DMS 273 treated with DMSO at 0.1 percent for 48 hours (cell line): Measurements from ENCODE around the gene STK32C.
"Not testable (repeated sequence)": the region's sequence is repeated elsewhere in the genome, so short reads cannot be mapped to it uniquely, and the experiment has no call there.

ENCODE experiments used
- DNase-seq: peaks from one replicate; lab custom pipeline; 2025; lab: John Stamatoyannopoulos, UW

The STK32C gene

DNA sequence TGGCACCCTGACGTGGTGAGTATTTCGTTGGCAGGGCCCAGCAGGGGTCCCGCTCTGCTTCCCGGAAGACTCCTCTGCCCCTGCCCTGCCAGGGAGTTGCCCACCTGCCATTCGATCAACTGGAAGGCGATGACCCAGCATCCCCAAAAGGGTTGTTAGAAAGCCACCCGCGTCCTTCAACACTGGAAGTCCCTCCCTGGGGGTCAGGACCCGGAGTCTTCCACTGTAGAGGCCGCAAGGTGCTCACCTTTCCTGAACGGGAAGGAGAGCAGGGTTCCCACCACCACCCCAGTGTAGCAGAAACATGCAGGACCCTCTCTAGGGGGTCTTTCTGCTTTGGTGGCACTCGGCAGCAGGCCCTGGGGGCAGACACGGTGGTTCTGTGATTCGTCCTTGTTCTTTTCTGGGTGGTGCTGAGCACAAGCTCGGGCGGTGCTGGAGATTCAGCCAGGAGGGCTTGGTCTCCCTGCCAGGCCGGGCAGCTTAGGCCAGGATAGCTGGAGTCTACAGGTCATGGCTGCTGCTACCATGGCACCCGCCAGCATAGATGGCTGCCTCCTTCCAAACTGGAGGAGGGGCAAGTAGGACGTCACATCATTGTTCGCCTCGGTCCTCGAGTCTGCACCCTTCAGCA is 140.6 kb downstream of the STK32C start:
- DNase-seq, result no peak

DNA sequence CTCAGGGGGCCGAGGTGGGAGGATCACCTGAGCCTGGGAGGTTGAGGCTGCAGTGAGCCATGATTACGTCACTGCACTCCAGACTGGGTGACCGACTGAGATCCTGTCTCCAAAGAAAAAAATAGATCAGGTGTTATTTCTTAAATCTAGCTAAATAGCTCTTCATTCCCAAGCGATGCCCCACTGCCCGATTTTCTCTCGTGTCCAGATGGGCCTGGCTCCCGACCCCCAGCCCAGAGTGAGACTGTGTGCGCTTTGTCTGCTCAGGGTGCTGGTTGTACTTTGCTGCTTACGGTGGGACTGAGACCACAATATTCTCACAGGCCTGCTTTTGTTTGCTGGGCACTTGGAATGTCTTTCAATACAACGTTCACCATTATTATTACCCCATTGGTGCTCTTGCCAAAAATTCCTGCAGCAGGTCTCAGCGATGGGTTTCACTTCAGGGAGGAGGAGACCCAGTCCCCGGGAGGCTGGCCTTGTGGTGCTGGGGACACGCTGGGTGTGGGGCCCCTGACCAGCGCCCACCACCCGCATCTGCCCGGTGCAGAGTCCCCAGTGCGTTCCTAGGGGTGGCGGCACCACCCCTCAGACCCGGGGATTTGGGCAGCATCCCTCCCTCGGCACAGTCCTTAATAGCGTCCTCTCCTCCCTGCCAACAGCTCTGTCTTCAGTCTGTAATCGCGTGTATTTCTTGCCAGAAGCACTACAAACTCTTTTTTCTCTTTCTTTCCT is 141.4 kb downstream of the STK32C start:
- DNase-seq, result no peak

DNA sequence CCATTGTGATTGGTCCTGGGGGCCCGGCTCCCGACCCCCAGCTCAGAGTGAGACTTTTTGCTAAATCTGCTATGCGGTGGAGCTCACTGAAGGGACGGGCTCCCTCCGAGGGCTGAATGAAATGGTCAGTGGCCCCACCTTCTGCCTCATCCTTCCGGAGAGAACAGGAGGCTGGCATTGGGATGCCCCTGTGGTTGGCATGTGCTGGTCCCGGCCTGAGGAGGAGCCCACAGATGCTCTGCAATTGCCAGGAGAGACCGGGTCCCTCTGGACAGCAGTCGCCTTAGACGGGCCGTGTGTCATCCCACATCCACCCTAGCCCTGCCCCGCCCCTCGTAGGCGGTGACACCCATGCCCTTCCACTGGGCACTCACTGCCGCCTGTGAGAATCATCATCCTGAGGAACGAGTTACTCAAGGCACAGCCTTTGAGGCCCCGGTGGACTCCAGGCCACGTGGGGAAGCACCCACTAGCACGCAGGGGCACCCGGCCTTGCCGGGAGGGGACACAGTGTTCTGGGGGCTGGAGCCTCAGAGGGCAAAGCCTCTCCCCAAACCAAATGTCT is 142.3 kb downstream of the STK32C start:
- DNase-seq, result no peak

DNA sequence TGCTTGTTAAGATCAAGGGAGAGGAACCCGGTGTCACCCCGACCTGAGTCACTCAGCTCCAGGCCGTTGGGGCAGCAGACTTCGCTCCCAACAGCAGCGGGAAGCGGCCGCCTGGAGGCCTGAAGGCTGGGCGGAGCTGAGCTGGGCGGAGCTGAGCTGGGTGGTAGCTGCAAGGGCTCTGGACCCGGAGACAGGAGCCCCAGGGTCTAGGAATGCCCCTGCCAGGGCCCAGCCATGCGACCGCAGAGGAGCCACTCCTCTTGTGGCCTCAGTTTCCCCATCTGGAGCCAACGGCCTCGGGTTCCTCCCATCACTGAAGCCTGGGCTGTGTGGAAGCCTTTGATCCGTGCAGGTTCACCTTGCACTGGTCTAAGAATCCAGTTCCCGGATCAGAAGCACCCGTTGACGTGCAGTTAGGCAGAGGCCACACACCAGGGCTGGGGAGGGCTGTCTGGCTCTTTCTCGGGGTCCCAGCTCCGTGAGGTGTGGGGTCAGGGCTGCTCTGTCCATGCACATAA is 142.9 kb downstream of the STK32C start:
- DNase-seq, result no peak

DNA sequence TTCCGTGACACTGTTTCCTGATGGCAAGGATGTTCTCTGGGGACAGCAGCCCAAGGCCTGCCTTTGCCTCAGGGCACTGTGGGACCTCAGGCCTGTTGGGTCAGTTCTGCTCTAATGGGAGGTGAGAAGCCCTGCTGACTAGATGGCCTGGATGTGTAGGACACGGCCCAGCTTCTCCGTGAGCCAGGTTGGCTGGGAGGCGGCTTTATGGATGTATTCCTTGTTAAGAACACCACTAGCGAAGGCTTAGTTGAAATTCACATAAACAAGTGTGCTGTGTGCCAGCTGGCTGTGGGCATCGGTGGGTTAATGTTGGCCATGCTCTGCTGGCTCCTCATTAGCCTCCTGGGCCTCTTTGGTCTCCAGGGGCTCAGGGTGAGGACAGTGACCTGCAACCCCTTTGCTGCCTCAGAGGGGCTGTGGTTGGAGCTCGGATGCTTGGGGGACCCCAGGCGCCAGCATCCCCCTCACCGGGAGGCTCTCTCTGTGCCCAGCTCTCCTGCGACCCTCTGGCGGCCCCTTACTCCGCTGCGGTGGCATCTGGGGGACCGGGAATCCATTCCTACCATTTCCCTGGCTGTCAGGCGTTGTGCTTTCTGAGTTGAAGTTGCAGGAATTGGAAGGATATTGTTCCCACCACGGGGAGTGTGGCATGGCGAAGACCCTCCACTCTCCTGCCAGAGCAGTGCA is 143.8 kb downstream of the STK32C start:
- DNase-seq, result no peak

DNA sequence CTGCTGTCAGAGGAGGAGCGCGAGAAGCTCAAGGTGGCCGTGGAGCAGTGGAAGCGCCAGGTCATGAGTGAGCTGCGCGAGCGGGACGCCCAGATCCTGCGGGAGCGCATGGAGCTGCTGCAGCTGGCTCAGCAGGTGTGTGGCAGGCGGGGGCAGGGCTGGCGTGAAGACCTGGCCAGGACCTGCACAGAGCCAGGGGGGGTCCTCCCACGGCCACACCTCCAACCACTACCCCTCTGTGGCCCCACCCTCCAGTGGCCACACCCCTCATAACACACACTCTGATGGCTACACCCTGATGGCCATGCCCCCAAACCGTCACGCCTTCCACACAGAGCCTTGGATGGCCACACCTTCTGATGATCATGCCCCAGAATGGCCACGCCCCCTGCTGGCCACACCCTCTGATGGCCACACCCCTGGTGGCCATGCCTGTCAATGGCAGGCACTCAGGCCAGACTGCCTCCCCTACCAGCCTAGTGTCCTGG is 144.4 kb downstream of the STK32C start:
- no peak for DNase-seq

DNA sequence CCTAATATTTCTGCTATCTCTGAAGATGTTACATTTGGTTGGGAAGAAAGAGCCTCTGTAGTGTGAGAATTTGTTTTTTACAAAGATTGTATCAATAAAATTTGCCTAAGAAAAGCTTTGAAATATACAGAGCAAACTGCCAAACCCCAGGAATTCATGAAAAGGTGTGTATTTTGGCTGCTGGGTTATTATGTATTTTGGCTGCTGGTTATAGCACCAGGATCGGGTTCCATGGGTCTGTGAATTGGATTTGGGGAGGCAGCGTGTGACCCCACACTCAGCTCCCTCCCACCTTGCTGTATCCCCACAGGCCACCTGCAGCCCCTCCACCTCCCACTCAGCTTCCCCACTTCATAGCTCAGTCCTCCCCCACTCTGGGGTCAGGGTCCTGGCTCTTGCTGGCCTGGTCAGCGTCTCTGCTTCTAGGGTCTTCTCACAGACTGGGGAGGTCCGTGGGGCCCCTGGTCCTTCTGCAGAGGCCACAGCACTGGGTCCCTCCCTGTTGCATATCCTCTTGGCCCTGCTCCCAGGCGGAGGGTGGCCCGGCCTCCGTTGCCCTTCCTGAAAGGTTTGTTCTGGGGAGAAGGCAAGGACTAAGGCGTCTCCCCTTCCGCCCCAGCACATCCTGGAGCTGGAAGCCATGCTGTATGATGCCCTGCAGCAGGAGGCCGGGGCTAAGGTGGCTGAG is 145.0 kb downstream of the STK32C start:
- DNase-seq, result no peak

DNA sequence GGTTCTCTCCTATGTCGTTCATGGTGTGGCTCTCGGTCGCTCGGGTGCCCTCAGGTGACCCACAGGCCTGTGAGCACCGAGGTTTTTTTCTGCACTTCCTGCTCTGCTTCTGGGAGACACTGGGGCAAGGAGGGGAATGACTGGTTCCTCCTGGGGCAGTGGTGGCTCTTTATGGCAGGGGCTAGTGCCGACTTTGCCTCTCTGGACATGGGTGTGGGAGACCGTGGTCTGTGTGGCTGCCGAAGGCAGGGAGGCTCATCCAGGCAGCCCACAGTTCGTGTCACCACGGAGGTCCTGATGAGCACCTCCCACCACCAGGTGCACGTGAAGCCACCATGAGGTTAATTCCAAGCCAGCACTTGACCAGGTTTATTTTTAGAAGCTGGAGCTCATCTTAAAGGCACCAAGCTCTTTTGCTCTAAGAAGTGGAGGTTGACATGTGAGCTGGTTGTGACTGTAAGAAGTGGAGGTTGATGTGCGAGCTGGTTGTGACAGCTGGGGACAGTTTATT is 145.7 kb downstream of the STK32C start:
- DNase-seq, result no peak

DNA sequence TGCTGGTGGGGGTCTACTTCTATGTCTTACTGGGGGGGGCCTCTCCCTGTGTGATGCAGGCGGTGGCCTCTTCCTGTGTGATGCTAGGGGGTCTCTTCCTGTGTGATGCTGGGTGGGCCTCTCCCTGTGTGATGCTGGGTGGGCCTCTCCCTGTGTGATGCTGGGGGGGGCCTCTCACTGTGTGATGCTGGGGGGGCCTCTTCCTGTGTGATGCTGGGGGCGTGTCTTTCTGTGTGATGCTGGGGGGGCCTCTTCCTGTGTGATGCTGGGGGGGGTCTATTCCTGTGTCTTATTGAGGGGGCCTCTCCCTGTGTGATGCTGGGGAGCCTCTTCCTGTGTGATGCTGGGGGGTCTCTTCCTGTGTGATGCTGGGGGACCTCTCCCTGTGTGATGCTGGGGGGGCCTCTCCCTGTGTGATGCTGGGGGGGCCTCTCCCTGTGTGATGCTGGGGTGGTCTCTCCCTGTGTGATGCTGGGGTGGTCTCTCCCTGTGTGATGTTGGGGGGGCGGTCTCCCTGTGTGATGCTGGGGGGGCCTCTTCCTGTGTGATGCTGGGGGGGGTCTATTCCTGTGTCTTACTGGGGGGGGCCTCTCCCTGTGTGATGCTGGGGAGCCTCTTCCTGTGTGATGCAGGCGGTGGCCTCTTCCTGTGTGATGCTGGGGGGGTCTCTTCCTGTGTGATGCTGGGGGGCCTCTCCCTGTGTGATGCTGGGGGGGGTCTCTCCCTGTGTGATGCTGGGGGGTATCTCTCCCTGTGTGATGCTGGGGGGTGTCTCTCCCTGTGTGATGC is 146.7 kb downstream of the STK32C start:
- DNase-seq, result not testable (repeated sequence)

DNA sequence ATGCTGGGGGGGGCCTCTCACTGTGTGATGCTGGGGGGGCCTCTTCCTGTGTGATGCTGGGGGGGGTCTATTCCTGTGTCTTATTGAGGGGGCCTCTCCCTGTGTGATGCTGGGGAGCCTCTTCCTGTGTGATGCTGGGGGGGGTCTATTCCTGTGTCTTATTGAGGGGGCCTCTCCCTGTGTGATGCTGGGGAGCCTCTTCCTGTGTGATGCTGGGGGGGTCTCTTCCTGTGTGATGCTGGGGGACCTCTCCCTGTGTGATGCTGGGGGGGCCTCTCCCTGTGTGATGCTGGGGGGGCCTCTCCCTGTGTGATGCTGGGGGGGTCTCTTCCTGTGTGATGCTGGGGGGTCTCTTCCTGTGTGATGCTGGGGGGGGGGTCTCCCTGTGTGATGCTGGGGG is 147.5 kb downstream of the STK32C start:
- DNase-seq, result not testable (repeated sequence)

DNA sequence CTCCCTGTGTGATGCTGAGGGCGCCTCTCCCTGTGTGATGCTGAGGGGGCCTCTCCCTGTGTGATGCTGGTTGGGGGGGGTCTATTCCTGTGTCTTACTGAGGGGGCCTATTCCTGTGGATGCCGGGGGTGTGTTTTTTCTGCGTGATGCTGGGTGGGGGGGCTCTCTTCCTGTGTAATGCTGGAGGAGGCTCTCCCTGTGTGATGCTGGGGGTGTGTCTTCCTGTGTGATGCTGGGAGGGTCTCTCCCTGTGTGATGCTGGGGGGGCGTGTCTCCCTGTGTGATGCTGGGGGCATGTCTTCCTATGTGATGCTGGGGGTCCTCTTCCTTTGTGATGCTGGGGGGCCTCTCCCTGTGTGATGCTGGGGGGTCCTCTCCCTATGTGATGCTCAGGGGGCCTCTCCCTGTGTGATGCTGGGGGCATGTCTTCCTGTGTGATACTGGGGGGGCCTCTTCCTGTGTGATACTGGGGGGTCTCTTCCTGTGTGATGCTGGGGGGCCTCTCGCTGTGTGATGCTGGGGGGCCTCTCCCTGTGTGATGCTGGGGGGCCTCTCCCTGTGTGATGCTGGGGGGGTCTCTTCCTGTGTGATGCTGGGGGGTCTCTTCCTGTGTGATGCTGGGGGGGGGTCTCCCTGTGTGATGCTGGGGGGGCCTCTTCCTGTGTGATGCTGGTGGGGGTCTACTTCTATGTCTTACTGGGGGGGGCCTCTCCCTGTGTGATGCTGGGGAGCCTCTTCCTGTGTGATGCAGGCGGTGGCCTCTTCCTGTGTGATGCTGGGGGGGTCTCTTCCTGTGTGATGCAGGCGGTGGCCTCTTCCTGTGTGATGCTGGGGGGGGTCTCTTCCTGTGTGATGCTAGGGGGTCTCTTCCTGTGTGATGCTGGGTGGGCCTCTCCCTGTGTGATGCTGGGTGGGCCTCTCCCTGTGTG is 148.2 kb downstream of the STK32C start:
- not testable (repeated sequence) for DNase-seq

DNA sequence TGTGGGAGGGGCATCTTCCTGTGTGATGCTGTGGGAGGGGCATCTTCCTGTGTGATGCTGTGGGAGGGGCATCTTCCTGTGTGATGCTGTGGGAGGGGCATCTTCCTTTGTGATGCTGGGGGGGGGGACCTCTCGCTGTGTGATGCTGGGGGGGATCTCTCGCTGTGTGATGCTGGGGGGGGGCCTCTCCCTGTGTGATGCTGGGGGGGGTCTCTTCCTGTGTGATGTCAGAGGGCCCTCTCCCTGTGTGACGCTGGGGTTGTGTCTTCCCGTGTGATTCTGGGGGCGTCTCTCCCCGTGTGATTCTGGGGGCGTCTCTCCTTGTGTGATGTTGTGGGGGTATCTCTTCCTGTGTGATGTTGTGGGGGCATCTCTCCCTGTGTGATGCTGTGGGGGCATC is 148.9 kb downstream of the STK32C start:
- DNase-seq, result no peak

DNA sequence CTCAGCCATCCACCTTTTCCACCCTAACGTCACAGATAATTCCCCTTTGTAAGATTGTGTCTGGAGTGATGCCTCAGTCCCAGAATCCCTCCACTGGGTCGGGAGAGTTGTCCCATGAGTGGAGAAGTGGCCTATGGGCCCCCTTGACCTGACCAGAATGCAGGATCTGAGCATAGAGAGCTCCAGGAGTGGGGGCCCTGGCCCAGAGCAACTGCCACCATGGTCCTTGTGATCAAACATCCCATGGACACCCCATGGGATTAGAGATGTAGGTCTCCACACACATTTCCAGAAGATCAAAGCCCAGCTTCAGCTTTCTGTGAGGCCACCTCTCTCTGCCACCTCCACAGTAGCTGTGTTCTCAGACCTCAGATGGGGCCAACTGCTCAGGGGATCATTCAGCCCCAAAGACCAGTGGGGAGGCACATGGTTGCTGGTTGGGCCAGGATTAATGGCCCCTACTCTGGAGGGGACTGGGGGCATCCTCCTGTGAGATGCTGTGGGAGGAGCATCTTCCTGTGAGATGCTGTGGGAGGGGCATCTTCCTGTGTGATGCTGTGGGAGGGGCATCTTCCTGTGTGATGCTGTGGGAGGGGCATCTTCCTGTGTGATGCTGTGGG is 149.5 kb downstream of the STK32C start:
- DNase-seq, result no peak
